Activated CD8-positive, alpha-beta memory T cell treated with anti-CD3 and anti-CD28 coated beads for 48 hours (primary cell): Measurements from ENCODE around the gene FBXO17.

Experiments
- DNase-seq, 3 experiments: peaks; one replicate each; pipeline ENCODE4 v3.0.0-alpha.2; 2020; ENCODE audit warnings: low read depth in 2 of 3, low spot score in 2 of 3

FBXO17 gene

GRCh38 chr19:38894968-38895367 is 80.6 kb downstream of the FBXO17 start:
- no peak for DNase-seq

DNA sequence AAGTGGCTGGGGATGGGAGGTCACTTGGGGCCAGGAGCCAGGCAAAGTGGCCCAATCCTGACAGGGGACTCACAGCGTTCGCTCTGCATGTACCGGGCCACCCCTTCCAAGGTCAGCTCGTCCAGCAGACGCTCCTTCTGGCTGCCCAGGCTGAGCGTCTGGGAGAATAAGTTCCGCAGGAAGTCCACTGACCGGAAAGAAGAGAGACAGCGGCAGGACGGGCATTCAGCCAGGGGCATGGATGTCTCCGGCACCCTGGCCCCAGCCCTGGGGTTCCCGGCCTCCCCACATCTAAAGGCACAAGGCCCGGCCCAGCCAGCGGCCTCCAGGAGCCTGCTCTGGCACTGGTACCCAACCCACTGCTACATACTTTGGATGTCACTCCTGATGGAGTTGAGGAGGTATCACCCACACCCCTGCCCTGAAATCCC is 82.2 kb downstream of the FBXO17 start:
- DNase-seq, result no peak

- DNase-seq, result no peak
Observed at GRCh38 chr19:38892841-38893240, 82.7 kb downstream of the FBXO17 start.

- DNase-seq, result no peak
Observed at GRCh38 chr19:38891771-38892170, 83.8 kb downstream of the FBXO17 start.
